Stimulated activated naive CD4-positive, alpha-beta T cell (primary cell): ENCODE measurements around the gene TBC1D9.

Experiments used
- DNase-seq, 6 experiments: peaks; one replicate each; lab custom pipeline; 2025; lab: John Stamatoyannopoulos, UW

The TBC1D9 gene

GRCh38 chr4:140617499-140618248 lies 138.5 kb downstream of the TBC1D9 start:
- no peak for DNase-seq

GRCh38 chr4:140615451-140615850 lies 140.7 kb downstream of the TBC1D9 start:
- no peak for DNase-seq

DNA sequence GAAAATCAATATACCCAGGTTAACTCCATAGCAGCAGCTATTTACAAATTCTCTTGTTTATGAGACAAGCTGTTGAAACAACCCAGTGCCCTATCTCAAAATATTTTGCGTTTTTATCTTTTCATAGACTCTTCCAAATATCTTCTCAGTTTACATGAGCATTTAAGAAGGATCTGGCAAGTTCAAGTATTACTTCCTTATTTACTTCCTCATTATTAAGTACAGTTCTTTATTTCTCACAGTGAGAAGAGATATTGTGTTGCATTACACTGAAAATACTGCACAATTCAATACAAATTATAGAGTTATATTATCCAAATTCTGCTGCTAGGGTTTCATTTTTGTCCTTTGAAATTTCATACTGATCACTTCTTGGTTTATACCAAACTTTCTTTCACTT lies 143.8 kb downstream of the TBC1D9 start:
- no peak for DNase-seq

- no peak for DNase-seq
Measured at GRCh38 chr4:140611854-140612253, 144.3 kb downstream of the TBC1D9 start.

DNA sequence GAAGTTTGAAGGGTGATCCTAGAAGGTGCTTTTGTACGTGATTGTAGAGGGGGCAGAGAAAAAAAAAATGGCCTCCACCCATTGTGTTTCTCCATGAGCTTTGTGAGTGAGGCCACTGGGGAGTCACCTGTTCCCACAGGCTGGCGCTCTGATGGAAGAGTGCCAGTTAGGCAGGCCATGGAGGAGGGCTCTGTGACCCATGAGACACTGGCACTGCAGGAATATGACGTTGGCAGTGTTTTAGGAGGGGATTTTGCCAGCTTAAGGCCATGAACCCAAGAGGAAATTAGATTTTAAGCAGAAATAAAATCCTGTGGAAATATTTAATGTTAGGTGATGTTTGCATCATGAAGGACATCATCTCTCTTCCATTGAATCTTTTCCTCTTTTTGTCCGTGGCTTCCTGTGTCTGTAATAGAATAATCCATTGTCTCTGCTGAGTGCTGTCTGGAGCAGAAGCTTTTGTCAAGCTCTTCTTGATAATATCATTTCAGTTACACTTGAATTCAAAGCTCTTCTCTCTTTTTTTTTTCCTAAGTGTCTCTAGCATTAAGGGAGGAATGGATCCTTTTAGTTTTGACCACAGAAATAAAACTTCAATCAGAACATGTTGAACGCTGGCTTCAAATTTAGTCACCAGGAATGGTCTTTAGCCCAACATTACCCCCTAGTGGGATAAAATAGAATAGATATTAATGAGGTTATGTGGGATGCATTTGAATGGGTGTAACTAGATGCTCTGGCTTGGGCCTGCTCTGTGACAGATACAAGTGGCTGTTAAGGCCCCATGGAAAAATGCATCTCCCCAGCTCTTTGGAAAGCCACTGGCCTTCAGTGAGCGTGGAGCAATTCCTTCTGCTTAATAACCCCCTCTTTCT lies 146.4 kb downstream of the TBC1D9 start:
- peak in 2 of 6 experiments; percentile 27 to 38 for DNase-seq

- no peak for DNase-seq
Measured at GRCh38 chr4:140607852-140608251, 148.3 kb downstream of the TBC1D9 start.

DNA sequence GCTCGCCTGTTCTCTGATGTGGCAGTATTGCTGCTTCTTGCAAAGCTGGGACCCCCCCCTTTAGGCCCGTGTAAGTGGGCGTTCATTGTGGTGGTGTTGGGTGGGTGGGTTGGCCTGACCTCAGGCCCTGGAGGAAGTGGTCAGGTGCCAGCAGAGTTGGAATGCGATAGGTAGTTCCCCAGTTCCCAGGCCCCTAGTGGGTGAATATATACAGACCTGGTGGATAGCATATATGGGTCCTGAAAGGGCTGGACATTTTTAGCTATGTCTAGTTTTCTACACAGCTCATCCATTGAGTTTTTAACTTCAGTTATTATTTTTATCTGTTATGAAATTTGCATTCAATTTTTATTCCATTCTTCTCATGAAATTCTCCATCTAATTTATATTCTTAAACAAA lies 151.6 kb downstream of the TBC1D9 start:
- DNase-seq, result no peak

DNA sequence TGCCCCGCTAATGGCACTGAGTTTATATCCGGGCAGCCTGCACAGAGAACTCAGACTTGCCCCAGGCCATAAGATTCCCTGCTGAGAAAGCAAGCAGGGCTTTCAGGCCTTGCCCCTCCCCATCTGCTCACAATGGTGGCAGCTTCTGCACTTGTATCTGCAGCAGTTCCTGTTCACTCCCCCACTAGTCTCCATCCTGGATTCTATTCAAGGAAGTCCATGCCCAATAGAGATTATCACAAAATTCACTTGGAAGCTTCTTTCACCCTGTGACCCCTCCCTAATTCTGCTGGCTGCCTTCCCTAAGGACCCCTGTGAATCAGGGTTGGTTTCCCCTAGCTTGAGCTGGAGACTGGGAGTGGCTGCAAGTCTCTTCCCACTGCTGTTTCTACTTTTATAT lies 152.9 kb downstream of the TBC1D9 start:
- no peak for DNase-seq

GRCh38 chr4:140602714-140603113 lies 153.5 kb downstream of the TBC1D9 start:
- DNase-seq, result no peak

GRCh38 chr4:140600408-140600807 lies 155.8 kb downstream of the TBC1D9 start:
- DNase-seq, result no peak

- no peak for DNase-seq
Measured at GRCh38 chr4:140595065-140595464, 161.1 kb downstream of the TBC1D9 start.

- DNase-seq, result no peak
Measured at GRCh38 chr4:140584439-140584838, 171.7 kb downstream of the TBC1D9 start.

GRCh38 chr4:140581078-140581477 lies 175.1 kb downstream of the TBC1D9 start:
- DNase-seq, result no peak

DNA sequence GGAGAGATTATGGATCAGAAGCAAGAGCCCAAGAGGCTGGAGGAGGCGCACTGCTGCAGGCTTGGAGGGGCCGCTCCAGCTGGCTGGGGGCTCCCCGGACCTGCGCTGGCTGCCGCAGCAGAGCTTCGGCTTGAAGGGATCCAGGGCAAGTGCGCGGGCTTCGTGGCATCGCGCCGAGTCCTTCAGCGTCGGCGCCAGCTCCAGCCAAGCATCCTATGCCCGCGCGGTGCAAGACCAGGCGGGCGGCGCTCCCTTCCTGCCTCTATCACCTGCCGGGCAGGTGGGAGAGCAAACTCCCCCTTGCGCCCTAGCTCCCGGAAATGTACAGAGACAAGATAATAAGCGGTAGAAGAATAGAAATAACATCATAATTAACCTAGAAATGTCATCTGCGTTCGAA lies 176.9 kb downstream of the TBC1D9 start:
- no peak for DNase-seq

GRCh38 chr4:140575489-140575888 lies 180.7 kb downstream of the TBC1D9 start:
- DNase-seq, result no peak

- DNase-seq, result no peak
Measured at GRCh38 chr4:140571620-140572019, 184.6 kb downstream of the TBC1D9 start.
